IMR-90 (cell line): ENCODE measurements around the gene NQO2. TPM values are rescaled to one million over a fixed set of nuclear protein-coding genes. Genes with fewer than 3 reads are reported as not detected.

Experiments
- ATAC-seq: fragments of 200-7000 bp; cut with Tn5 transposase; 2 replicates; pipeline ENCODE4 v1.9.1; 2020; ENCODE audit warnings: low read depth, mild to moderate bottlenecking, moderate library complexity
- BruUV-seq: library from RNA; stranded (reverse); fragments of 400-500 nt; replicated peaks from 2 replicates; lab custom pipeline; 2021; lab: Mats Ljungman, UMichigan
- CTCF ChIA-PET: fragments of 300-600 bp; formaldehyde crosslinking; extraction: SDS; loops from one replicate; lab custom pipeline; 2021; ENCODE audit warnings: antibody characterized with exemption; lab: Yijun Ruan, JAX
- POLR2A ChIA-PET: fragments of 300-600 bp; sonication (Branson Sonifier 250); formaldehyde crosslinking; loops from one replicate; lab custom pipeline; 2022; ENCODE audit warnings: antibody characterized with exemption; ENCODE audit not compliant: unreplicated experiment; lab: Charles Lee
- DNase-seq: peaks from one replicate; pipeline ENCODE4 v3.0.0; 2013
- H2AFZ ChIP-seq: replicated peaks from 2 replicates; pipeline ENCODE3; 2013; ENCODE audit warnings: low read length, mild to moderate bottlenecking; ENCODE audit not compliant: poor library complexity
- H2AK5ac ChIP-seq: 2 replicates; pipeline ENCODE4 v1.6.1; 2013; ENCODE audit warnings: low read depth, low read length, inconsistent platforms
- H2AK9ac ChIP-seq: replicated peaks from 2 replicates; pipeline ENCODE3; 2013; ENCODE audit warnings: mild to moderate bottlenecking, low read depth, low read length, moderate library complexity; ENCODE audit not compliant: poor library complexity
- H2BK120ac ChIP-seq: 2 replicates; pipeline ENCODE4 v1.6.1; 2013; ENCODE audit warnings: low read depth, low read length, inconsistent platforms
- H2BK15ac ChIP-seq: 3 replicates; pipeline ENCODE4 v1.6.1; 2013; ENCODE audit warnings: low read depth, low read length, inconsistent platforms
- H2BK20ac ChIP-seq: 2 replicates; pipeline ENCODE4 v1.6.1; 2013; ENCODE audit warnings: low read depth, mild to moderate bottlenecking, inconsistent platforms, low read length, moderate library complexity
- H2BK5ac ChIP-seq: 2 replicates; pipeline ENCODE4 v1.6.1; 2013; ENCODE audit warnings: mild to moderate bottlenecking, low read depth, low read length, inconsistent platforms; ENCODE audit not compliant: poor library complexity, severe bottlenecking
- H3K14ac ChIP-seq: replicated peaks from 2 replicates; pipeline ENCODE4 v1.6.1; 2013; ENCODE audit warnings: low read depth, low read length, inconsistent platforms
- H3K18ac ChIP-seq: 2 replicates; pipeline ENCODE4 v1.6.1; 2013; ENCODE audit warnings: low read depth, low read length, control low read depth
- H3K23ac ChIP-seq: 2 replicates; pipeline ENCODE4 v1.6.1; 2013; ENCODE audit warnings: low read depth, low read length, inconsistent platforms
- H3K27ac ChIP-seq: 2 replicates; pipeline ENCODE4 v1.5.1; 2013; ENCODE audit warnings: mild to moderate bottlenecking, control low read depth, low read length; ENCODE audit not compliant: insufficient read depth
- H3K27me3 ChIP-seq: 2 replicates; pipeline ENCODE4 v1.6.1; 2013; ENCODE audit warnings: low read length; ENCODE audit not compliant: control insufficient read depth, insufficient read depth
- H3K36me3 ChIP-seq: 2 replicates; pipeline ENCODE4 v1.6.1; 2013; ENCODE audit warnings: low read length, mixed read lengths; ENCODE audit not compliant: control insufficient read depth, insufficient read depth
- H3K4ac ChIP-seq: 2 replicates; pipeline ENCODE4 v1.6.1; 2013; ENCODE audit warnings: low read depth, low read length, inconsistent platforms
- H3K4me1 ChIP-seq: 2 replicates; pipeline ENCODE4 v1.6.1; 2013; ENCODE audit warnings: low read length, mixed read lengths; ENCODE audit not compliant: control insufficient read depth, insufficient read depth
- H3K4me2 ChIP-seq: 2 replicates; pipeline ENCODE4 v1.6.1; 2013; ENCODE audit warnings: low read depth, mild to moderate bottlenecking, control low read depth, low read length, moderate library complexity
- H3K4me3 ChIP-seq: 2 replicates; pipeline ENCODE4 v1.5.1; 2013; ENCODE audit warnings: low read depth, mild to moderate bottlenecking, control low read depth, low read length, moderate library complexity; ENCODE audit not compliant: insufficient read depth
- H3K56ac ChIP-seq: 2 replicates; pipeline ENCODE4 v1.6.1; 2013; ENCODE audit warnings: low read length, inconsistent platforms; ENCODE audit not compliant: insufficient read depth; ENCODE audit errors: extremely low read depth
- H3K79me1 ChIP-seq, 2 experiments: 2 replicates each; pipeline ENCODE4 v1.6.1; 2013; ENCODE audit warnings: low read length in 2 of 2, inconsistent platforms in 1 of 2, low read depth in 1 of 2
- H3K9ac ChIP-seq: 2 replicates; pipeline ENCODE4 v1.6.1; 2013; ENCODE audit warnings: low read depth, low read length, control low read depth
- H3K9me1 ChIP-seq: 2 replicates; pipeline ENCODE4 v1.6.1; 2013; ENCODE audit warnings: low read length, inconsistent platforms; ENCODE audit not compliant: insufficient read depth
- H3K9me3 ChIP-seq: 2 replicates; pipeline ENCODE4 v1.6.1; 2013; ENCODE audit warnings: low read length; ENCODE audit not compliant: control insufficient read depth, insufficient read depth
- H4K20me1 ChIP-seq: 2 replicates; pipeline ENCODE4 v1.6.1; 2013; ENCODE audit warnings: low read length, inconsistent platforms; ENCODE audit not compliant: insufficient read depth
- H4K5ac ChIP-seq: 2 replicates; pipeline ENCODE4 v1.6.1; 2013; ENCODE audit warnings: mild to moderate bottlenecking, low read depth, low read length, control low read depth
- H4K8ac ChIP-seq, 2 experiments: 2 replicates each; pipeline ENCODE4 v1.6.1; 2013; ENCODE audit warnings: low read depth in 2 of 2, low read length in 2 of 2, control low read depth in 1 of 2, inconsistent platforms in 1 of 2
- H4K91ac ChIP-seq: 2 replicates; pipeline ENCODE4 v1.6.1; 2013; ENCODE audit warnings: low read depth, low read length, inconsistent platforms; ENCODE audit not compliant: insufficient read depth
- BHLHE40 ChIP-seq: fragments of 150-350 bp; IDR thresholded peaks from 2 replicates; pipeline ENCODE4 v1.6.1; 2016; ENCODE audit warnings: mild to moderate bottlenecking, low read depth, low read length
- FOS ChIP-seq: fragments of 150-350 bp; IDR thresholded peaks from 2 replicates; pipeline ENCODE4 v1.6.1; 2016; ENCODE audit warnings: low read depth, low read length
- MAFK ChIP-seq: IDR thresholded peaks from 2 replicates; pipeline ENCODE4 v1.6.1; 2012; ENCODE audit warnings: low read depth, low read length, improper control_type of control experiment
- MAZ ChIP-seq: IDR thresholded peaks from 2 replicates; pipeline ENCODE4 v1.6.1; 2012; ENCODE audit warnings: low read depth, mild to moderate bottlenecking, low read length, improper control_type of control experiment, moderate library complexity, borderline replicate concordance
- MXI1 ChIP-seq: IDR thresholded peaks from 2 replicates; pipeline ENCODE4 v1.6.1; 2012; ENCODE audit warnings: low read depth, mild to moderate bottlenecking, low read length, moderate library complexity, borderline replicate concordance
- NFE2L2 ChIP-seq: fragments of 150-350 bp; IDR thresholded peaks from 2 replicates; pipeline ENCODE4 v1.6.1; 2016; ENCODE audit warnings: low read depth, mild to moderate bottlenecking, low read length
- RAD21 ChIP-seq: IDR thresholded peaks from 2 replicates; pipeline ENCODE4 v1.6.1; 2012; ENCODE audit warnings: low read length, improper control_type of control experiment
- RCOR1 ChIP-seq: IDR thresholded peaks from 2 replicates; pipeline ENCODE4 v1.6.1; 2012; ENCODE audit warnings: mild to moderate bottlenecking, low read length, improper control_type of control experiment; ENCODE audit not compliant: insufficient replicate concordance
- RFX5 ChIP-seq: IDR thresholded peaks from 2 replicates; pipeline ENCODE4 v1.8.0; 2012; ENCODE audit warnings: low read depth, mild to moderate bottlenecking, low read length, moderate library complexity
- SMC3 ChIP-seq: fragments of 150-350 bp; IDR thresholded peaks from 2 replicates; pipeline ENCODE4 v1.6.1; 2016; ENCODE audit warnings: low read depth, mild to moderate bottlenecking, antibody characterized with exemption, low read length, moderate library complexity
- WGBS, 2 experiments: methylation state at CpG; one replicate each; pipeline versions ENCODE4 v1.1.5 to v1.1.7; 2013; ENCODE audit warnings: missing lambda C conversion rate in 2 of 2; ENCODE audit not compliant: insufficient read length in 1 of 2; ENCODE audit errors: extremely low coverage in 2 of 2; 5-methylcytosine and 5-hydroxymethylcytosine counted together
- dilution Hi-C: fragments of 300-500 bp; cut with HindIII; formaldehyde crosslinking; loops from one replicate; pipeline ENCODE4 v1.14.3; 2018; ENCODE audit warnings: low sequenced_read_pairs; ENCODE audit not compliant: unreplicated experiment
- in situ Hi-C: fragments of 300-500 bp; cut with MboI; formaldehyde crosslinking; loops from 3 replicates; pipeline ENCODE4 v1.14.3; 2019; ENCODE audit warnings: low sequenced_read_pairs, inconsistent platforms, mixed read lengths
- intact Hi-C: fragments of 100-400 bp; cut with micrococcal nuclease; formaldehyde crosslinking; loops from 2 replicates; pipeline ENCODE4 v1.10.0; 2022
- polyA plus RNA-seq, 3 experiments: library from polyadenylated mRNA; depleted of rRNA; stranded (reverse); fragments of >200 nt; gene quantifications; 2 replicates each; pipeline ENCODE4 v1.2.3, GENCODE V29; 2012; ENCODE audit warnings: low replicate concordance in 1 of 3
- total RNA-seq: library from RNA; depleted of rRNA; stranded (reverse); fragments of >200 nt; gene quantifications from 2 replicates; pipeline ENCODE4 v1.2.3, GENCODE V29; 2012

The NQO2 gene
- total and polyA plus RNA-seq, 2 of the 4 experiments (the other 2 are of a cell fraction), result 42.5 to 72.1 TPM

GRCh38 chr6:2973676-2974075 is 26.0 kb upstream of the NQO2 start:
- intact Hi-C loops (no loop called here), dilution Hi-C loops (no loop called here), in situ Hi-C loops (no loop called here)
- Histone ChIP-seq H3K36me3 (no peaks in the 10 kb centered on the region), H4K20me1 (peaks cover 2% of the 10 kb centered on the region; the same call in 1 of the 2 replicates), H3K4ac (no peak overlapping the region), H2AK5ac (peak overlapping the region; percentile 23), H4K8ac (no peak overlapping the region), H2BK20ac (peak overlapping the region; percentile 47; the same call in 1 of the 2 replicates), H3K4me2 (no peak overlapping the region), H4K91ac (0 out of 2 replicates have a peak overlapping the region, but pooled peaks have one; percentile 0), H3K27me3 (no peaks in the 10 kb centered on the region), H2BK5ac (no peak overlapping the region), H4K5ac (peak overlapping the region; percentile 15; the same call in 1 of the 2 replicates), H2AK9ac (no peak overlapping the region), H3K23ac (no peak overlapping the region), H2AFZ (no peak overlapping the region), H3K18ac (no peak overlapping the region), H3K9ac (no peak overlapping the region), H2BK15ac (peak overlapping the region; percentile 70; the same call in 2 of the 3 replicates), H3K9me1 (peaks cover 5% of the 10 kb centered on the region), H3K4me3 (no peak overlapping the region), H3K4me1 (peaks cover 12% of the 10 kb centered on the region), H3K27ac (no peak overlapping the region), H3K56ac (no peak overlapping the region), H3K14ac (no peak overlapping the region), H3K9me3 (no peaks in the 10 kb centered on the region), H2BK120ac (no peak overlapping the region), H3K79me1 (peaks cover 2 to 37% of the 10 kb centered on the region in 2 experiments; a peak in 2 of 4 replicates)
- DNase-seq, result no peak
- WGBS, 2 experiments, result no CpG with 5 or more reads among the region's 5 CpGs
- BruUV-seq, result no TSS peak
- TF ChIP-seq MAZ (no peak), MAFK (no peak), RFX5 (no peak), RCOR1 (no peak), BHLHE40 (no peak), RAD21 (no peak), FOS (no peak), SMC3 (no peak), NFE2L2 (no peak), MXI1 (no peak)
- ChIA-PET CTCF (interaction anchor here (1.6 to 2.9 kb wide), 2 partner anchors 13 to 21 kb away, joined by 5 to 9 read pairs; no protein-coding TSS in a partner anchor), POLR2A (no interaction called here)
- no peak for ATAC-seq
